Stimulated activated CD4-positive, alpha-beta T cell treated with anti-CD3 and anti-CD28 coated beads, Interleukin-4, amount 100 ng/mL, for 4 hours (primary cell): ENCODE results near the gene MUTYH.

ENCODE experiments used
- DNase-seq, 2 experiments: peaks; one replicate each; pipeline ENCODE4 v3.0.0-alpha.2; 2020

MUTYH gene

GRCh38 chr1:45348609-45348965 is 8.3 kb upstream of the MUTYH start:
- DNase-seq, result no peak

DNA sequence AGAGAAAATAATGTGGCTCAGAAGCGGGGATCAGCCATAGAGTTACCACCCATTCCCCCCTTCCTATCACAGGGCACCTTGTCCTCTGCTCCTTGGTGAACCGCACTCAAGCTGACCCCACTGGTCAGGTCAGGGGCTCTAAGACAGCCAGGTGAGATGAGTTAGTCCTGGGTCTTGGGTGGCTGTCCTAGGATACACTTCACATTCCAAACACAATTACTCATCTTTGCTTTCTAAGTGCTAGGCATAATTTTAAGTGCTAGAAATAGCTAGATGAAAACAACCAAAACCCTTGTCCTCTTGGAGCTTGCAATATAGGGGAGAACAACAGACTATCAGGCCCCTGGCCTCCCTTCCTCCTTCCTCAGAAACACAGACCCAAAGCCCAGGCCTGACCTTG is 7.8 kb upstream of the MUTYH start:
- no peak for DNase-seq

GRCh38 chr1:45346473-45346872 is 6.2 kb upstream of the MUTYH start:
- no peak for DNase-seq

GRCh38 chr1:45345014-45345413 is 4.8 kb upstream of the MUTYH start:
- no peak for DNase-seq

DNA sequence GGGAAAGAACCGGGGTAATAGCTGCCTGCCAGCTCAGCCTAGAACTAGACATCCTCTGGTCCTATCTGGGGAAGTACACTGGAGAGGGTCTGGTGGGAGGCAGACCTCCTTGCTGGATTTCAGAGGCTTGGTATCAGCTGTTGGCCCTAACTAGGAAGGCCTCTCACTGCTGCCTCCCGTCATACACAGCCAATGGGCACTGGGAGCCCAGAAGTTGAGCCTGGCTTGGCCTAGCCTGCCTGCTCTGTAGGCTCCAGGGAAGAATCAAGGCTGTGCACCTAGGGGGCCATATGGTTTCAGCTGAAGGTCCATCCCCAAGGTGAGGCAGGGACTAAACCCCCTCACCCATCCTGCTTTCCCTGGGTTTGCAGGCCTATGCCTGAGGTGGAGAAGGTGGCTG is 4.3 kb upstream of the MUTYH start:
- no peak for DNase-seq

- no peak for DNase-seq
Measured at GRCh38 chr1:45340816-45341466, 701 bp upstream of the MUTYH start.

- DNase-seq, result no peak
Measured at GRCh38 chr1:45337630-45338325, 2.5 kb downstream of the MUTYH start.

DNA sequence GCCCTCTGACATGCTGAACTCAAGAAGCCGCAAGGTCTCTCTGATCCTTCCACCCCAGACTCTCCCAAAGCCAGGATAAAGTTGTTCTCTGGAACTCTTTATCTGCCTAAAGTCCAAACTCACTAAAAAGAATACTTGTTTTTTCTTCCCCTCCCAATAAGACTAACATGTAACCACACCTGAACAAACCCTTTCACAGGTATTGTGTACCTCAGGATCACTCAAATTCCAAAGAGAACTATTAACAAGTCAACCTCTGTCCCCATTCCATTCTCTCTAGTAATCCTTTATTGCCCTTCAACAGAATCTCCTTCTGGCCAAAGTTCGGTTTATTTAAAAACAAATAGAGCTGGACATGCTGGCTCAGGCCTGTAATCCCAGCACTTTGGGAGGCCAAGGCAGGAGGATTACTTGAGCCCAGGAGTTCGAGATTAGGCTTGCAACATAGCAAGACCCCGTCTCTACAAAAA is 4.3 kb downstream of the MUTYH start:
- DNase-seq, result no peak

- no peak for DNase-seq
Measured at GRCh38 chr1:45334308-45335245, 5.7 kb downstream of the MUTYH start.

- DNase-seq, result no peak
Measured at GRCh38 chr1:45332346-45332720, 7.9 kb downstream of the MUTYH start.

DNA sequence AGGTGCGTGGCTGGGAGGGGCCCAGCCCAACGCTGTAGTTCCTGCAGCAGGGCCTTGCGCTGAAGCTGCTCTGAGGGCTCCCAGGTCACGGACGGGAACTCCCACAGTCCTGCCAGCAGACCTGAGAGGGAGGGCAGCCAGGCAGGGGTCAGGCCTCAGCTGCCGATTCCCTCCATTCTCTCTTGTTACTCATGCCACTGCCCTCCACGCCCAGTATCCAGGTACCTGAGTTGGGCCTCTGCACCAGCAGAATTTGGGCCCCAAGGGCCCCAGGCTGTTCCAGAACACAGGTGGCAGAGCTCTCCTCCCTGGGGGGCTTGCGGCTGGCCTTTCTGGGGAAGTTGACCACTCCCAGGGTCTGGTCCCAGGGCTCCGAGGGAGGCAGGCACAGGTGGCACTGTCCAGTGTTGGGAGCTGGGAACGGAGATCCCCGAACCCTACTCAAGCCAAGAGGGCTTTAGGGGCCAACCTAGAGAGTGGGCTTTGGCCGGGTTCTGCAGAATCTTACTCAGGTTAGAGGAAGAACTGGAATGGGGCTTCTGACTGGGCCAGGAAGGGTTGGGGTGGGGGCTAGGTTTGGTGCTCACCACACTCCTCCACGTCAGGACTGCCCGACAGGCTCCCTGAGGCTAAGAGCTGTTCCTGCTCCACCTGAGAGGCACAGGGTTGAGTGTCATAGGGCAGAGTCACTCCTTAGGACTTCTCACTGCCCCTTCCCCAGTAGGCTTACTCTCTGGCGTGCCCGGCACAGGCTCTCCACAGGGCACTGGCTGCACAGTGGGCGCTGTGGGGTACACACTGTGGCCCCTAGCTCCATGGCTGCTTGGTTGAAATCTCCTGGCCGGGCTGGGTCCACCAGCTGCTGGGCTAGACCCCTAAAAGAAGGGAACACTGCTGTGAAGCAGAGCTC is 8.5 kb downstream of the MUTYH start:
- DNase-seq, result no peak

DNA sequence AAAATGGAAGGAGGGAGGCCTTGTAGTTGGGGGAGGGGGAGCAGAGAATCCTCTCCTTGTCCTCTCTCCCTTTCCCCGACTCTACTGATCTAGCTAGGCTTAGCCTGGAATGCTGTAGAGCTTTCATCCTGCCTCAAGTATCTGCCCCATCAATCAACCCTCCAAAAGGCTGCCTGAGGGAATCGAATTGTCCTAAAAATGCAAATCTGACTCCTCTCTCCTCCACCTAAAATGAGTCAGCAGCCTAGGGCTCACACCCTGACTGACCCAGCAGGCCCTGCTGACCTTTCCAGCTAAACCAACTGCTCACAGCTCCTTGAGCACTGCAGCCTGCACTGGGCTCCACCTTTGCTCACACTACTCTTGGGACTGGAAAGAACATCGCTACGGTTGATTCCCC is 10.8 kb downstream of the MUTYH start:
- DNase-seq, result no peak

GRCh38 chr1:45328680-45329079 is 11.6 kb downstream of the MUTYH start:
- no peak for DNase-seq

GRCh38 chr1:45327644-45328515 is 12.4 kb downstream of the MUTYH start:
- DNase-seq, result no peak

- DNase-seq, result peak; percentile 71 to 73
Measured at GRCh38 chr1:45326627-45327623, 13.3 kb downstream of the MUTYH start, which contains the start of gene HPDL. Gene HPDL, plus strand, starts transcription at chr1:45326895. Its CDS starts 254 bp downstream, at chr1:45327149.

DNA sequence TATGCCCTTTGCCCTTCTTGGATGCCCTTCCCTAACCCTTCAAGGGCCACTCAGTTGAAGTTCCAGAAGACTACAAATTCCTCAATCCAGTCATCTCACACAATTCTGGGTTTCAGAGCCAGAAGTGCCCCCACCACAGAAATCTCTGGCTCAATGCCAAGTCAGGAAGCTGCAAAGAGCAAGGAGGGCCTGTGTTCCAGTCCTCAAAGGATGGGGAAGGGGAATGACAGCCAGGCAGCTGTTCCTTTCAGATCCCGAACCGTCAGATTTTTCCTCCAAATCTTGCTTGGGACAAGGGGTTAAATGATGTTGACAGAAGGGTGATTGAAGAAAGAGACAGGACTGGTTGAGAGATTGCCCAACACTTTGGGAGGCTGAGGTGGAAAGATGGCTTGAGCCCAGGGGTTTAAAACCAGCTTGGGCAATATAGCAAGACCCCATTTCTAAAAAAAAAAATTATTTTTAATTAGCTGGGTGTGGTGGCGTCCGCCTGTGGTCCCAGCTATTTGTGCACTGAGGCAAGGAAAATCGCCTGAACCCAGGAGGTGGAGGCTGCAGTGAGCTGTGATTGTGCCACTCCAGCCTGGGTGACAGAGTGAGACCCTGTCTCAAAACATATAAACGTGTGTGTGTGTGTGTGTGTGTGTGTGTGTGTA is 14.3 kb downstream of the MUTYH start:
- DNase-seq, result no peak

GRCh38 chr1:45322486-45323040 is 17.7 kb downstream of the MUTYH start:
- DNase-seq, result no peak

DNA sequence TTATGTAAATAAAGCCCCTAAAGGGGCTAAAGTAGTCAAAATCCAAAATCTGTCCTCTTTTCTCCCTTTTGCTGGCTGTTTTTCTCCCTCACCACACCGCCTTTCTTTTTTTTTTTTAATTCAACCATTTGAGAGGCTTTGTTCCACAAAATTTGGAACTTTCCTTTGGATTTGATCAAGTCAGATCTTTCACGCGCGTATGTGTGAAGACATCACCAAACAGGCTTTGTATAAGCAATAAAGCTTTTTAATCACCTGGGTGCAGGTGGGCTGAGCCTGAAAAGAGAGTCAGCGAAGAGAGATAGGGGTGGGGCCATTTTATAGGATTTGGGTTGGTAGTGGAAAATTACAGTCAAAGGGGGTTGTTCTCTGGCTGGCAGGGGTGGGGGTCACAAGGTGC is 18.8 kb downstream of the MUTYH start:
- DNase-seq, result no peak

- no peak for DNase-seq
Measured at GRCh38 chr1:45319761-45320160, 20.5 kb downstream of the MUTYH start.
